HG02970 (cell line): ENCODE measurements around the gene CLDN5.
A peak's percentile ranks its signal among the peaks of the same experiment; 100 is the strongest.

Experiments
- ATAC-seq: cut with Tn5 transposase; IDR thresholded peaks from one replicate; pipeline ENCODE4 v1.9.1; 2021; ENCODE audit warnings: mild to moderate bottlenecking, moderate library complexity, moderate number of reproducible peaks; ENCODE audit not compliant: unreplicated experiment, low FRiP score

CLDN5 gene

DNA sequence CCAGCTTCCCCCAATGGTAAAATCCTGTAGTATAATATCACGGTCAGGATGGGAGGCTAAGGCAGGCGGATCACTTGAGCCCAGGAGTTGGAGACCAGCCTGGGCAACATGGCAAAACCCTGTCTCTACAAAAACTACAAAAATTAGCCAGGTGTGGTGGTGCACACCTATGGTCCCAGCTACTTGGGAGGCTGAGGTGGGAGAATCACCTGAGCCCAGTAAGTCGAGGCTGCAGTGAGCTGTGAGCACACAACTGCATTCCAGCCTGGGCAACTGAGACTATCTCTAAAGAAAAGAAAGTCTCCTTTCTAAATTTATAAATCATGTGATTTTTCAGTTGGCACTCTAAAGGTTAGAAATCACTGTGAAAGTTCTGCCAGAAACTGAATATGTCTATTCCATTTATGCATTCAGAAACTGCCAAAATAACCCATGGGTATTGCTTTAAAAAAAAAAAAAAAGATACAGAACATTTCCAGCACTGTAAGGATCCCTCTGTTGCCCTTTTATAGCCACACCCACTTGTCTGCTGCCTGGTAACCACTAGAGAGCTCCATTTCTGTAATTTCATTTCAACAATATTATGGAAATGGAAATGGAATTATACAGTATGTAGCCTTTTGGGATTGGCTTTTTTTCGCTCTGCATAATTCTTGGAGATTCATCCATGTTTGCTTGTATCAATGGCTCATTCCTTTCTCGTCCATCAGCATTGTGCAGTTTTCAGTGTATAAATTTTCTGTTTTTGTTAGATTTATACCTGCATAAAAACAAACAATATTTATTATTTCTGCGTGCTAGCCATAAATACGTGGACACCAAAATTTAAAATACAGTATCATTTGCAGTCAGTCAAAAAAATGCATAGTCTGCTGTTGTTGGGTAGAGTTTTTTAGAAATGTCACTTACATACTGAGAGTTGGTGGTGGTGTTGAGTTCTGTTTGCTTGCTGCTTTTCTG is 35.0 kb downstream of the CLDN5 start:
- ATAC-seq: no peak

DNA sequence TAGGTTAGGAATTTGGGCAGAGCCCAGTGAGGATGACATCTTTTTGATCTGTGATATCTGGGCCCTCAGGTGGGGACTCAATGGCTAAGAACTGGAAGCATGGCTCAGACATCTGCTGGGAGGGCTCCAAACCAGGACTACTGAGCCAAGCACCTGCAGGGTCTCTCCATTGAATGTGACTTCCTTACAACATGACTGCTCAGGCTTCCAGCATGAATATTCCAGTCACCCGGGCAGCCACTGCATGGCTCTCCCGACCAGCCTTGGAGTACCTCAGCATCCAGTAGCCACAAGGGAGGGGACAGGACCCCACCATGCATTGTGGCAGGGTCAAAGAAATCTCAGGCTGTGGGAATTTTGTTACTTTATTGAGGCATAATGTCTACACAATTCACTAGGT is 35.9 kb downstream of the CLDN5 start:
- no peak for ATAC-seq

DNA sequence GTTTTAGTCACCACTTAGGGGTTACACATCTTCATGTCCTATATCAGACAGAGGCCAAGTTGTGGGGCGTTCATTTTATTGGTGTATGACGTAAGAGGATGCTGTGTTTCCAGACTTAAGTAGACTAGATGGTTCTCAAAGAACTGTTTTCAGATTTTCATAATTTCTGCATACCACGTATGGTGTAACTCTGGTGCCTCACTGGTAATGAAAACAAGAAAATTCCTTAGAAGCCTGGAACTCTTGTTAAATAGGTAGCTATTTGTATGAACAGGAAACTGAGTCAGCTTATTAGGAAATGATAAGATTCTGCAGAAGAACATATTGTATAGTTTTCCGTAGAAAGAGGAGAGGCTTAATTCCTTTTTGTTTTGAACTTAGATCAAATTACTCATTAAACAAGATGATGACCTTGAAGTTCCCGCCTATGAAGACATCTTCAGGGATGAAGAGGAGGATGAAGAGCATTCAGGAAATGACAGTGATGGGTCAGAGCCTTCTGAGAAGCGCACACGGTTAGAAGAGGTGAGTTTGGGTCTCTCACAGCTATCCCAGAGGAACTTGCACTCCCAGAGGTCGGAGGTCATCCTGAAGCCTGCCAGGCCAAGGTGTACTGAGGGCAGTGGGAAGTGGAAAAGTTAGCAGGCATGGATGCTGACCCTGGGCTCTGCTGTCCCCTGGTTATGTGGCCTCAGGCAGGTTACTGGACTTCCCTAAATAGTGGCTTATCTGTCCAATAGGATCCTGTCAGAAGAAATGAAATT is 40.5 kb downstream of the CLDN5 start:
- no peak for ATAC-seq

GRCh38 chr22:19482297-19482696 is 41.9 kb downstream of the CLDN5 start:
- ATAC-seq: no peak

DNA sequence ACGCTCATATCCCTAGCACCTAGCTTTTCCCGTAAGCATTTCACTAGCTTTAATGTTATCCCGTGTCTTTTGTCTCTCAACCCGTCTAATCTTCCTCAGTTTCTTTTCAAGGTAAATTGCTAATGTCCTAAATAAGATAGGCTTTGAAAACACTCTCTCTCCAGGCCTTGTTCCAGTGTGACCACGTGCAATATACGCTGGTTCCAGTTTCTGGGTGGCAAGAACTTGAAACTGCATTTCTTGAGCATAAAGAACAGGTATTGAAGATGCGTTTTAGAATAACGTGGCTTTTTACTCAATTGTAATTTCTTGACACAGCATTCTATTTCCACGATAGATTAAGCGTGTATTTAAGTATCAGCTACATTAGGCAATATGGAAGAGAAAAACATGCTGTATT is 43.4 kb downstream of the CLDN5 start:
- ATAC-seq: no peak

GRCh38 chr22:19480173-19480568 is 44.0 kb downstream of the CLDN5 start:
- ATAC-seq: no peak

DNA sequence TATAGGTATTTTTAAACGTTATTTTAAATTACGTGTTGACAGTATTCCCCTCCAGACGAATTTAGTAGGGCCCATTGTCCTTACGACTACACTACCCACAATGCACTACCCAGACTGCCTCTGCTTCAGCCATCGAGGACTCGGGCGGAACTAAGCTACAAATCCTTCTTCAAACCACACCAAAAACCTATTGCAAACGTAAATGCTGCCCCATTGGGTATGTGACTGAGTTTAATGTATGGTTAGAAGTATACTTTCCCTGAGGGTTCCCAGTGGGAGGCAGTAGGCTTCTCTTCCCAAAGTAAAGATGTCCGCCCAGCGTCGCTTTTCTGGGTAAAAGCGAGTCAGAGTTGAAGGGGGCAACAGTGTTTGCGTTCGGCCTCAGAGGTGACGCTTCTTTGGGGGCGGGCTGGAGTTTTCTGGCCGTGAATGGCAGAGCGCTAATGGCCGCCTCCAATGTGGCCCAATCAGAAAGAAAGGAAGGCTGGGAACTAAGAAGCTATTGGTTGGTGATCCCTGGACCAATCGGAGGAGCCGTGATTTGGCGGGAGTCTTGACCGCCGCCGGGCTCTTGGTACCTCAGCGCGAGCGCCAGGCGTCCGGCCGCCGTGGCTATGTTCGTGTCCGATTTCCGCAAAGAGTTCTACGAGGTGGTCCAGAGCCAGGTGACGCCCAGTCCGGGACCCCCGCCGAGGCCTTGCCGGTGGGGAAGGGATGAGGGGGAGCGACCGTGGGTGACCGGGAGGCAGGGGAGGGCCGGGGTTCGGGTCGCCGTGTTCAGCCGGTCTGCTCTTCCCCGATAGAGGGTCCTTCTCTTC is 44.6 kb downstream of the CLDN5 start, which contains the start of gene CDC45:
Gene CDC45, plus strand, starts transcription at position 566 of the 818 bp plus-strand sequence. Its CDS starts 49 bp downstream, at position 615.
- ATAC-seq: peak; percentile 91

- ATAC-seq: peak; percentile 51
Measured at GRCh38 chr22:19478901-19479354, 45.3 kb downstream of the CLDN5 start, which contains the start of gene UFD1. UFD1 (minus strand) TSS chr22:19479193; CDS start chr22:19479085, 108 bp downstream.

- ATAC-seq: no peak
Measured at GRCh38 chr22:19478045-19478900, 45.9 kb downstream of the CLDN5 start.

GRCh38 chr22:19477321-19478044 is 46.7 kb downstream of the CLDN5 start:
- no peak for ATAC-seq

DNA sequence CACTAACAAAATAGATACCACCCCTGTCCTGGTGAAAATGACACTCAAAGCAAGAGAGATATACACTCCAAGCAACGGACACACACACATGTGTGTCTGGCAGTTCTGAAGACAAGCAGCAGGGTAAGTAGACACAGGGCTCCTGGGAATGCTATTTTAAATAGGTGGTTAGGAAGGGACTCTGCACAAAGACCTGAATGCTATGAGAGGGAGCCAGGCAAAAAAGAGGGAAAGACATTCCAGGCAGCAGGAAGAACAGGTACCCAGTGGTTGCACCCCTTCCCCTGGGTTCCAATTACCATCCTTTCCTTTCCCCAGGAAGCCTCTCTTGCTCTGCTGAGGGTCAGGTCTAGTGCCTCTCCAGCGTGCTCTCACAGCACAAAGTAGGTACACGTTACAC is 48.2 kb downstream of the CLDN5 start:
- no peak for ATAC-seq

- no peak for ATAC-seq
Measured at GRCh38 chr22:19473578-19473977, 50.6 kb downstream of the CLDN5 start.
